GM20431 (cell line): ENCODE results near the gene NDUFS6.
"Not testable (repeated sequence)": the region's sequence is repeated elsewhere in the genome, so short reads cannot be mapped to it uniquely, and the experiment has no call there.

Source experiments
- in situ Hi-C: fragments of 300-500 bp; cut with MseI, MboI; formaldehyde crosslinking; loops from one replicate; pipeline ENCODE4 v1.15.0; 2020; ENCODE audit warnings: low sequenced_read_pairs; ENCODE audit not compliant: unreplicated experiment

The NDUFS6 gene

GRCh38 chr5:1781726-1782384, 19.4 kb upstream of the NDUFS6 start:
- in situ Hi-C loops: no loop called here

DNA sequence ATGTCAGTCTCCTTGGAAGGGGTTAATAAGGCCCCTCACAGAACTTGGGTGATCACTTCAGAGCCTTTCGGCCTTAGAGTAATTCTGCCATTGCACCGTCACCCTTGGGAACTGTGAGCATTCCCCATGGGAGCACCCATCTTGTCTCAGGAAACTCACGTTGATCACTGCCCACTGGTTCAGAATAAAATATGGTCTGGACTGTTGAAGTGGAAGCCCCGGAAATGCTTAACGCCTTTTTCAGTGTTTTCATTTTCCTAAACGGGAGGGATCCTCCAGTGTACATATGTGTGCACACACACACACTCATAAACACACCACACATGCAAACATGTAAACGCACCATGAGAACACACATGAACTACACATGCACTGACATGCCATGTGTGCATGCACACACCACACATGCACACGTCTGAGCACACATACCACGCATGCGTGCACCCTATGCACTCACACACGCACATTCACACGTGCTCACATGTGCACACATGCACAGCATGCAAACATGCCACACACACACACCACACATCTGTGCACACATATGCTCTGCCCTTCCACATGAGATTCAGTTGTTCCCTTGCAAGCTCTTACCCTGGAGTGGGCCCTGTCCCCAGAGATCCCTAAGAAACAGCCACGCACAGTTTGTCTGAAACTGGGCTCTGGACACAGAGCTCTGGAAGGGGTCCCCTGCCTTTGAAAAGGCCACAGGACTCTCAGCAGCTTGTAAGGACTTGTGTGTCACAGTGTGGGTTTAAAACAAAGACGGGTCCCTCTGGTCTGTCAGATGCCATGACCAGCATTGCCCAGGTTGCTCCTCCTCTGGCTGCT, 18.6 kb upstream of the NDUFS6 start:
- in situ Hi-C loops: no loop called here

GRCh38 chr5:1783216-1783554, 18.0 kb upstream of the NDUFS6 start:
- in situ Hi-C loops: no loop called here

DNA sequence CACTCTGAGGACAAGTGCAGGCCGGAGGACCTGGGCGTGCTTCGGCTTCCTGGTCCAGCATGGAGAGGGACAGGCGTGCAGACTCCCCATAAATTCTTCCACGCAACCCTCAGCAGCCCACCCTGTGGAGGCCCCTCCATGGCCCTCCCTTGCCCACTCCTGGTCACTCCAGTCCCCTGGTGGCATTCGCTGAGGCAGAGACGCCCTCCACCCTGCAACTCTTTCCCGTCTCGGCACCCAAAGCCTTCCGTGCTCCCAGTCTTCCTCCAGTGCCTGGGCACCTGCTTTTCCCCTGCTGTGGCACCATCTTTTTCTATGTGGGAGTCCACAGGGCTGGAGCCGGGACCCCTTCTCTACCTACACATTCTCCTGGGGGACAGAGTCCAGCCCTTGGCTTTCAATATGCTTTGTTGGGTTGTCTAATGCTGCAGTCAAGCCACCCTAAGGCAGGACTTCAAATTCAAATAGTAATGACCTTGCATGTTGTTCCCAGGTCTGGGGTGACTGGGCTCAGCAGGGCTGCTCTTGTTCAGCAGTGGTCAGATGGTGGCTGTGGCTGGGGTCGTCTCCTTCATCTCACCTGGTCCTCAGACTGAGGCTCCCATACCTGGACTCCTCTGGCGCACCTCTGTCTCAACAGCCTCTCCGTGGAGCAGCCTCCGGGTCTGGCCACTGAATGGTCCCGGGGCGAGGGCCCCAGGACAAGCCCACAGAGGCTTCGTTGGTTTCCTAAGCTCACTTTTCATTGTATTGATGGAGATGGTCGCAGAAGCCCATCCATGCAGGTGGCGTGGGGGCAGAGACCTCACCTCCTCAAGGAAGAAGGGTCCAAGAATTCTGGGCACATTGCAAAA, 16.8 kb upstream of the NDUFS6 start:
- in situ Hi-C loops: no loop called here

GRCh38 chr5:1785062-1785461, 16.1 kb upstream of the NDUFS6 start:
- in situ Hi-C loops: no loop called here

- in situ Hi-C loops: no loop called here
Measured at GRCh38 chr5:1785984-1786383, 15.2 kb upstream of the NDUFS6 start.

DNA sequence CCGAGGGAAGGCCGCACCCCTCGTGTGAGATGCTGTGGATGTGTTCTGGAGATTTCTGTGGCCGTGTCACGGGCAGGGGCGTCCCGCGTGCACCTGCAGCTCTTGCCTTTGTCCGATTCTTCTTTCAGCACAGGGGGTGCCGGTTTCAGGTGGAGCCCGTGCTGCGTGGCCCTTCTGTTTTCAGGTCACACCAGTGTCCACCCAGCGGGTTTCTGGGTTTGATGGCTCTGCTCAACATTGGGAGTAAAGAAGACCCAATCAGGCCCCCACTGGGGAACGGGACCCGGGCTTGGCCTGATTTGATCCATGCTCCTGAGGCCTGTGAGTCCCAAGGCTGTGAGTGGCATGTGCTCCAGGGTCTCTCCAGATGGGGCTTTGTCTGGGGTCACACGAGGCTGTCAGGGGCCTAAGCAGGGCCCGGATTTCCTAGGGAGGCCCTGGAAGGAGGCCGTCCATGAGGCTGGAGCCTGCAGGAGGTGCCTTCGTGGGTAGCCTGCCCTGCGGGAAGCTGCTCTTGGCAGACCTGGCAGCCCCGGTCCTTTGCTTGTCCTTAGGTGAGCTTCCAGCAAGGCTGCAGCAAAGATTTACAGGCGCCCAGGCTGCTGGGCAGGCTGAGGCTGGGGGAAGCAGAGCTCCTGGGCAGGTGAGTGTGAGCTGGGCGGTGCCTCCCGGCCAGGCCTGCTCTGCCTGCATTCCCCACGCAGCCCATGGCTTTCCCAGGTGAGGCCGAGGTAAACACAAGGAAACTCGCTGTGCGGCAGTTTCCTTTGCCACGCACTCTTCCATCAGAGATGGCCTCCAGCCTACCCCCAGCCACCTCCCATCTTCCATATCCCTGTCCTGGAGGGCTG, 14.4 kb upstream of the NDUFS6 start:
- in situ Hi-C loops: no loop called here

DNA sequence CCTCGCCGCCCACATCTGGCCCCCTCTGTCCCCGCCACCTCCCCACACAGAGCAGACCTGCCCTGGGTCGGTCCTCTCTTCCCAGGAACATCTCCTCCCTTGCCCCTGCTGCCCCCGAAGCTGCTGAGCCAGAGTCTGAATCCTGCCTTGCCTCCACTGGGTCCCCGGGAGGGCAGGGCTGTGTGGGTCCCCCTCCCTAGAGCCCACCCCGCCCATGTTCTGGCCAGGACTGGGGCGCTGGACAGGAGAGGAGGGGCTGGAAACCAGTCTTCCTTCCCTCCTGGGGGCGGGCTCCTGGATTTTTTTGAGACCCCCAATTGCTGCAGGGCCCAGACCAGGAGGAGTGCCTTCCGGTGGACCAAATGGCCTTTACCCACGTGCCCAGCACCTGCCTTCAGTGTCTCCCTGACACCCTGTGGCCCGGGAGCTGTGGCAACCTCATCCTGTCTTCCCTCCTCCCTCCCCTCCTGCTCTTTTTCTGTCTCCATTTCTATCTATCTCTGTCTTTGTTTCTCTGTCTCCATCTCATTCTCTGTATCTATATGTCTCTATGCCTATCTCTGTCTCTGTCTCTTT, 13.6 kb upstream of the NDUFS6 start:
- in situ Hi-C loops: no loop called here

DNA sequence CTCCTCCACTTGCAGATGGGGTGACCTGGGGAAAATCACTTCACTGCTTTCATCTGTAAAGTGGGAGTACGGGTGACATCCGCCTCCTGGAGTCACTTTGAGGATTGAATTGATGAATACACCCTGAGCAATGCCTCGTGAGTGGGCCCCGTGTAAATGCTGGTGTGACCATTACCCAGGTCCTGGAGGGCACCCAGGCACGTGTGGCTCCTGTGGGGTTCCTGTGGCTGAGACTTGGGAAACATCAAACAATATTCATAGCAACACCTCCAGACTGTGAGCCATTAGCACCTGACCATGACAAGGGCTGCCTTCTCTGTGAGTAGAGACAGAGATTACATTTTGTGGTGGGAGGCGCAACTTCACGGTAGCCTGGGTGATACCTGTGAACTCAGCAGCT, 13.0 kb upstream of the NDUFS6 start:
- in situ Hi-C loops: no loop called here

- in situ Hi-C loops: no loop called here
Measured at GRCh38 chr5:1788828-1789227, 12.4 kb upstream of the NDUFS6 start.

DNA sequence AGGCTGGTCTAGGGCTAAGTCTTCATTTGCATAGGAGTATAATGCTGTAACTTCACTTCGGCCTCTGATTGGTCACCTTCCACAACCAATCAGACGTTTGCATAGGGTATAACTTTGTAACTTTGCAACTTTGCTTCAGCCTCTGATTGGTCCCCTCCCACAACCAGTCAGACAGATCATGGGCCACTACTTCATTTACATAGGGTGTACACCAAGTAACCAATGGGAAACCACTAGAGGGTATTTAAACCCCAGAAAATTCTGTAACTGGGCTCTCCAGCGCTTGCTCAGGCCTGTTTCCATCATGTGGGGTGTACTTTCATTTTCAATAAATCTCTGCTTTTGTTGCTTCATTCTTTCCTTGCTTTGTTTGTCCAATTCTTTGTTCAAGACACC, 11.8 kb upstream of the NDUFS6 start:
- in situ Hi-C loops: not testable (repeated sequence)

- in situ Hi-C loops: no loop called here
Measured at GRCh38 chr5:1789834-1790471, 11.3 kb upstream of the NDUFS6 start.

DNA sequence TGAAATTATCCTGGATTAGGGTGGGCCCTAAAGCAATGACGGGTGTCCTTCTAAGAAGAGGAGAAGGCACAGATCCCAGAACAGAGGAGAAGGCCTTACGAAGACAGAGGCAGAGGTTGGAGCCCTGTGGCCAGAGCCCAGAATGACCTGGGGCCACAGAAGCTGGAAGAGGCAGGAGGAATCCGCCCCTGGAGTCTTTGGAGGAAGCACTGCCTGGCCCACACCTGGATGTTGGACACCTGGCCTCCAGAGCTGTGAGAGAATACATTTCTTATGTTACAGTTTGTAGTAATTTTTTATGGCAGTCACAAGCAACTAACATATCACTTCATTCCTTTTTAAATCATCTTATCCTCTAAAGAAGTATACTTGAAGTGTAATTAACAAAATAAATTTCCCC, 10.0 kb upstream of the NDUFS6 start:
- in situ Hi-C loops: no loop called here

- in situ Hi-C loops: no loop called here
Measured at GRCh38 chr5:1792842-1793266, 8.4 kb upstream of the NDUFS6 start.

DNA sequence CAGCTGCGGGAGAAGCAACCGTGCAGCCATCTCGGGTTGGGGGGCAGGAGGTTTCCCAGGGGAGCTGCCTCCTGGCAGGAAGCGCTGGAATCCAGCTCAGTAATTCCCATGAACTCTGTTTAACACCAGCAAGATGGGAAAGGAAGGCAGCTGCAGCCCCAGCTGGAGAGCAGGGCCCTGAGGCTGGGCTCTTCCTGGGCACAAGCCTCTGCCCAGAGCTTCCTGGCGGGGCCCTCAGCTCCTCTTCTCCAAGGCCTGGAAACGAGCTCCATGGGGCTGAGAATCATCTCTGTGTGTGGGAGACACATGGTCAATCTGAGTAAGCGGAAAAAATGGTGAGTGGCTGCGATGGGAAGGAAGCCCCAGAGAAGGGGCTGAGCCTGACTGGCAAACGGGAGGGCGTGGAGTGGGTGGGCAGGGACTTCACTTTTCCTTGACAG, 7.9 kb upstream of the NDUFS6 start:
- in situ Hi-C loops: no loop called here

GRCh38 chr5:1793966-1794900, 7.0 kb upstream of the NDUFS6 start:
- in situ Hi-C loops: no loop called here

GRCh38 chr5:1794901-1795290, 6.3 kb upstream of the NDUFS6 start:
- in situ Hi-C loops: no loop called here

DNA sequence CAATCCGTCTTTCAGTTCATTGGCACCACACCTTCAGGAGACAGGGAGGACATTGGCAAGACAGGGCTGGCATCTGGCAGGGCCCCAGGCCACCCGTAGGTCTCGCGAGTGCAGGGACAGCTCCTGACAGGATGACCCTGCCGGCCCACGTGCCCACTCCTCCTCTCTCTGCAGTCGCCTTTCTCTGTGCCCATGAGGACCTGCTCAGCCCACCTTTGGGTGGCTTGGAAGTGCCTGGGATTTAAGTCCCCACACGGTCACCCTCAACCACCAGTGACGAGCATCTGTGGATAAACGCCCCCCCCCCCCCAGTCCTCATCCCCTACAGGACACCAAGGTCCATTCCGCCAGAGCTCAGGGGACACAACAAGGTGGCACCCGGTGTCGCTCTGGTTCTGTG, 5.7 kb upstream of the NDUFS6 start:
- in situ Hi-C loops: no loop called here
